ENCODE measurements around the gene EVI5L.

EVI5L gene

DNA sequence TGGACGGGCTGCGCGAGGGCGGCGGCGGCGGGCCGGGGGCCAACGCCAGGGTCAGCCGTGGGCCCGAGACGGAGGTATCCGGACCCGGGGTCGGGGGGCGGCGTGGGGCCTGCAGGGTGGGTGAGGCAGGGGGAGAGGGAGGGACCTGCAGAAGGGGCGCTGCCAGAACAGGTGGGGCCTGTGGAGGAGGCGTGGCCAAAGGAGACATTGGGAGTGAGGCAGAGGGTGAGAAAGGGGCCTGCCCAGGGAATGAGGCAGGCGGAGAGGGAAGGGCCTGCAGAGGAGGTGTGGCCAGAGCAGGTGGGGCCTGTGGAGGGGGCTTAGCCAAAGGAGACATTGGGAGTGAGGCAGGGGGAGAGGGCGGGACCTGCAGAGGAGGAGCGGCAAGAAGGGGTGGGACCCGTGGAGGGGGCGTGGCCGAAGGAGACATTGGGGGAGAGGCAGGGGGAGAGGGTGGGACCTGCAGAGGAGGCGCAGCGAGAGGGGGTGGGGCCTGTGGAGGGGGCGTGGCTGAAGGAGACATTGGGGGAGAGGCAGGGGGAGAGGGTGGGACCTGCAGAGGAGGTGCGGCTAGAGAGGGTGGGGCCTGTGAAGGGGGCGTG is 40.0 kb downstream of the EVI5L start:
- DNase-seq (ENCODE audit: low read depth): no peak
- no peak for TF ChIP-seq CTCF (conservative IDR thresholded peaks at IDR 0.05; ENCODE audit: low read depth, low read length)
- no peak overlapping the region for H3K4me3 ChIP-seq (ENCODE audit: low read length)

GRCh38 chr19:7870571-7871436 is 40.8 kb downstream of the EVI5L start:
- no peak for TF ChIP-seq CTCF (conservative IDR thresholded peaks at IDR 0.05; ENCODE audit: low read depth, low read length)
- DNase-seq (ENCODE audit: low read depth): no peak
- H3K4me3 ChIP-seq (ENCODE audit: low read length): no peak overlapping the region

DNA sequence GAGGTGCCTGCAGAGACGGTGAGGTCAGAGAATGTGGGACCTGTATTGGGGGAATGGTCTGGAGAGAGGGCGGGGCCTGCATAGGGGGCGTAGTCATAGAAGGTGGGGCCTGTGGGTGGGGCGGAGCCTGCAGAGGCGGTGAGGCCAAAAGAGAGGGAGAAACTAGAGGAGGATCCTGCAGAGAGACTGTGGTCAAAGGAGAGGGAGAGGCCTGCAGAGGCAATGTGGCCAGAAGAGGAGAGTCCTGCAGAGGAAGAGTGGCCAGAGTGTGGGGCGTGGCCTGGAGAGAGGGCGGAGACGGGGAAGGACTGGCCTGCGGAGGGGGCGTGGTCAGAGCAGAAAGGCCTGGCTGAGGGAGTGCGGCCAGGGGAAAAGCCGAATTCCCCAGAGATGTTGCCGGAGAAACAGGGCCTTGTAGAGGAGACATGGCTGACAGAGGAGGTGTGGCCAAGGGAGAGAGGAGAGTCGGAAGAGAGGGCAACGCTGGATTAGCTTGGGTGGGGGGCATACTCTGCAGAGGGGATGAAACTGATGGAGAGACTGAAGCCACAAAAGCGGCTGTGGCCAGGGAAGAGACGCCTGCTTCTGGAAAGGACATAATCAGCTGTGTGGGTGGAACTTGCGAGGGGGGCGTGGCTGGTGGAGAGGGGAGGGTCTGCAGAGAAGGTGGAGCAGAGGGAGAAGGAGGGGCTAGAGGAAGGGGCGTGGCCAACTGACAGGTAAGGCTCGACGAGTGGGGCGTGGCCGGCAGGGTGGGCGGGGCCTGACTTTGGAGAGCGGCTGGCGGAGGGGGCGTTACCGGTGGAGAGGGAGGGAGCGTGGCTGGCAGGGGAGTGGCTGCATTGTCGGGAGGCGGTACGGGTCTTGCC is 41.7 kb downstream of the EVI5L start:
- TF ChIP-seq CTCF (conservative IDR thresholded peaks at IDR 0.05; ENCODE audit: low read depth, low read length): no peak
- H3K4me3 ChIP-seq (ENCODE audit: low read length): peak overlapping the region; percentile 19

DNA sequence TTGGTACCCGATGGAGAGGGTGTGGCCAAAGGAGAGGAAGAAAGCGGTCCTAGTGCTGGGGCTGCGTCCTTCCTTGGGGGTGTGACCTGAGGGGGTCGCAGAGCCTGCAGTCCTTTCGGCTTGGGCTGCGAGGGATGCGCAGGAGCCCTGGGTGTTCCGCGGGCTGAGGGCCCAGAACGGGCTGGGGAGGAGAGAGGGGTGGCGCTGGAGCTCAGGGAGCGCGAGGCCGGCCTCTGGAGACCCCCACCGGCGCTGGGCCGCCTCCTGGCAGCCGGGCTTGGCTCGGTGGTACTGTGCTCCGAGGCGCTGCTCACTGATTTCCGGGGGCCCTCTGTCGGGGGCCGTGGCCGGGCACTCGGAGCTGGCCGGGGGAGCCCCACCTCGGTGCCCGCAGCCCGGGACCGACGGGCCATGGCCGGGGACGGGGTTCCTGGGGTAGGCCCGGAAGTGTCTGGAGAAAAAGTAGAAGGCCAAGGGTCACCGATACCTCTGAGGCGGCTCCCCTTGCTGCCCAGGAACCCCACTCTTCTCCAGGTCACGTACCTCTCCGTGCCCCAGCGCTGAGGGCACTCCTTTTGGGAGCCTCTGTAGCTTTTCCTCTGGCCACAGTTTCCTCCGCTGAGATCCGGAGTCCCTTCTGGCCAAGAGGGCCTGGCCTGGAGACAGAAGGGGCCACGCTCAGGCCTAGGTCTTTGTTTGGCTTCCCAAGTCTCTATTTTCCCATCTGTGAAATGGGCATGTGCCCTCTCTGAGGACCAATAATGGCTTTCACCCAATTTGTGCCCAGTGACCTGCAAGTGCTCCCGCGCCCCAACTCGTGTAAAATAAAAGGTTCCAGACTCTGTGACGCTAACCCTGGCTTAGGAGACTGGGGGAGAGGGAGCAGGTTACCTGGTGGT is 42.5 kb downstream of the EVI5L start:
- no peak overlapping the region for H3K4me3 ChIP-seq (ENCODE audit: low read length)
- DNase-seq (ENCODE audit: low read depth): no peak
- TF ChIP-seq CTCF (conservative IDR thresholded peaks at IDR 0.05; ENCODE audit: low read depth, low read length): no peak

More for the DNA sequence above, 41.7 kb downstream of the EVI5L start:
- peak; percentile 59 for DNase-seq (ENCODE audit: low read depth)

GRCh38 chr19:7873304-7874075 is 43.5 kb downstream of the EVI5L start:
- peak overlapping the region; percentile 73 for H3K4me3 ChIP-seq (ENCODE audit: low read length)
- no peak for TF ChIP-seq CTCF (conservative IDR thresholded peaks at IDR 0.05; ENCODE audit: low read depth, low read length)
- DNase-seq (ENCODE audit: low read depth): no peak

All from retinal pigment epithelial cell (primary cell).